Muscle layer of colon (tissue), 2 donors: Measurements from ENCODE around the gene GPR15LG.

Experiments
- H3K27ac ChIP-seq: one replicate; pipeline ENCODE4 v1.7.0; 2013; ENCODE audit warnings: low read depth, mild to moderate bottlenecking, low read length, moderate library complexity
- H3K27me3 ChIP-seq, 2 donors: one replicate each; pipeline ENCODE4 v1.7.0; 2013; ENCODE audit warnings: low read length in 2 of 2, mild to moderate bottlenecking in 2 of 2; ENCODE audit not compliant: insufficient read depth in 2 of 2, control insufficient read depth in 1 of 2
- H3K36me3 ChIP-seq: one replicate; pipeline ENCODE4 v1.7.0; 2013; ENCODE audit warnings: mild to moderate bottlenecking, low read length; ENCODE audit not compliant: insufficient read depth
- H3K4me1 ChIP-seq: one replicate; pipeline ENCODE4 v1.7.0; 2013; ENCODE audit warnings: mild to moderate bottlenecking, low read length; ENCODE audit not compliant: insufficient read depth
- H3K4me3 ChIP-seq, 2 donors: one replicate each; pipeline ENCODE4 v1.7.0; 2013; ENCODE audit warnings: low read length in 2 of 2, low read depth in 1 of 2, mild to moderate bottlenecking in 1 of 2, moderate library complexity in 1 of 2
- H3K9ac ChIP-seq: one replicate; pipeline ENCODE4 v1.7.0; 2013; ENCODE audit warnings: low read length
- H3K9me3 ChIP-seq: one replicate; pipeline ENCODE4 v1.7.0; 2013; ENCODE audit warnings: mild to moderate bottlenecking, low read length
- donor health status: abdominal sarcoma.
- donor health status: Adenocarcinoma of cecum.

GPR15LG gene

DNA sequence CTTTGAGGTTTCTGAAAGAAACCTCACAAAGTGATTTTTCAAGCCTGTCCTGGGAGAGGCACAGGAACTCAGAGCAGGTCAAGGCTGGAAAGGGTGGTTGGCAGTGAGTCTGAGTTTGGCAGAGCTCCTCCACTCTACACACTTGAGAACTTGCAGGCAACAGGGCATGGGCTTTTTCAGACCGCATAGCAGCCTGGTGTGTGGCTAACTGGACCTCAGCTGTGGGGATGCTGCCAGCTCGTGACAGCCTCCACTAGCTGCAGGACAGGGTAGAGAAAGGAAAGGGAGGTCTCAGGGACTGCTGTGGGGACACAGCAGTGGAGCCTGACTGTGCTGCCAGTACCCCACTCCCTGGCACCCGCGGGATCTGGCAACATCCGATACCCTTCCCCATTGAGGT, 23.3 kb downstream of the GPR15LG start:
- peaks cover 35% of the 10 kb centered on the region for H3K4me1 ChIP-seq
- no peak overlapping the region for H3K27ac ChIP-seq
- H3K4me3 ChIP-seq: no peak overlapping the region
- no peak overlapping the region for H3K9ac ChIP-seq
- H3K27me3 ChIP-seq: peaks cover 6 to 26% of the 10 kb centered on the region in 2 donors
- no peaks in the 10 kb centered on the region for H3K9me3 ChIP-seq
- H3K36me3 ChIP-seq: no peaks in the 10 kb centered on the region

DNA sequence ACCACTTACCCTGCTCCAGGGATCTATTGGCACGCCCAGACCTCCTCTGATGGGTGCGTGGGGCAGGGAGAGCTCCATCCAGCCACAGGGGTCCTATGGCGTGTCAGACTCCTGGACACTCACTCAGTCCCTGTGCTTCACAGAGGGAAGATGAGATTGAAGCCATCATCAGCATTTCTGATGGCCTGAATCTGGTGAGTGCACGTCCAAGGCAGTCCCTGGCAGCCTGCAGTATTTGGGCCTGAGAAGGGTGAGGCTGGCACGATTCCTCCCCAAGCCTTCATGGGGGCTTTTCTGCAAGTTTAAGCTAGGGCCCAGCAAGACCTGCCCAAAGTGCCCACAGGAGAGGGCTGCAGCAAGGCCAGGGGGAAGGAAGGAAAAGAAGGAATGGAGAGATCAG, 24.0 kb downstream of the GPR15LG start:
- H3K27ac ChIP-seq: no peak overlapping the region
- no peak overlapping the region for H3K4me3 ChIP-seq
- no peak overlapping the region for H3K9ac ChIP-seq
- H3K4me1 ChIP-seq: peaks cover 35% of the 10 kb centered on the region
- H3K27me3 ChIP-seq: peaks cover 6 to 26% of the 10 kb centered on the region in 2 donors
- no peaks in the 10 kb centered on the region for H3K9me3 ChIP-seq
- H3K36me3 ChIP-seq: no peaks in the 10 kb centered on the region

DNA sequence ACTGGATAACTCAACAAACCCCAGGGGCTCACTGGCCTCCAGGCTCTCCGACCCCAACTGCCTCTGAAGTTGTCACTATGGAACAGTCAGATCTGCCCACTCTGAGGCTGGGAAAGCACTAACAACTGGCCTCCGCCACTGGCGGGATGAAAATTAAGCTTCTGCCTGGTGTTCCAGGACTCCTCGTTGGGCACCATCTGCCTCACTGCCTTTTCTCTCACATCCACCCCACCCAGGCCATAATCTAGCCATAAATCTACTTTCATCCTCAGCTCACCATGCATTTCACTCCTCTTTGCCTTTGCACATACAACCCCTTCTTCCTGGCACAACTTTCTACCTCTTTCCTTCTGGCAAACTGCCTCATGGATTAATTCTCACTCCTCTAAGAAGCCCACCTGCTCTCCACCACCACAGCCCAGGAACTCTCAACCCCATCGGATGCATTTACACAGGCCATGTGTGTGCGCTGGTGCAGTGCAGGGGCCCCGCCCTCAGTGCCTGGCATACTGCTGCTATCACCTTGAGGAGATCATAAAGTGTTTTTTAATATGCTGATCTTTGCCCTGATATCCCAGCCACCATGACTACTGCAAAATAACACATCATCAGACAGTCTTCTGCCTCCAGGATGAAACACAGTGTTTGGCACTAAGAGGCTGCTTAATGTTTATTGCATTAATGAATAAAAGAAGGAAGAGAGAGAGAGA, 24.8 kb downstream of the GPR15LG start:
- Histone ChIP-seq H3K9ac (no peak overlapping the region), H3K9me3 (no peaks in the 10 kb centered on the region), H3K4me3 (no peak overlapping the region), H3K36me3 (no peaks in the 10 kb centered on the region), H3K27ac (no peak overlapping the region), H3K4me1 (peaks cover 35% of the 10 kb centered on the region), H3K27me3 (peaks cover 2 to 26% of the 10 kb centered on the region in 2 donors)

DNA sequence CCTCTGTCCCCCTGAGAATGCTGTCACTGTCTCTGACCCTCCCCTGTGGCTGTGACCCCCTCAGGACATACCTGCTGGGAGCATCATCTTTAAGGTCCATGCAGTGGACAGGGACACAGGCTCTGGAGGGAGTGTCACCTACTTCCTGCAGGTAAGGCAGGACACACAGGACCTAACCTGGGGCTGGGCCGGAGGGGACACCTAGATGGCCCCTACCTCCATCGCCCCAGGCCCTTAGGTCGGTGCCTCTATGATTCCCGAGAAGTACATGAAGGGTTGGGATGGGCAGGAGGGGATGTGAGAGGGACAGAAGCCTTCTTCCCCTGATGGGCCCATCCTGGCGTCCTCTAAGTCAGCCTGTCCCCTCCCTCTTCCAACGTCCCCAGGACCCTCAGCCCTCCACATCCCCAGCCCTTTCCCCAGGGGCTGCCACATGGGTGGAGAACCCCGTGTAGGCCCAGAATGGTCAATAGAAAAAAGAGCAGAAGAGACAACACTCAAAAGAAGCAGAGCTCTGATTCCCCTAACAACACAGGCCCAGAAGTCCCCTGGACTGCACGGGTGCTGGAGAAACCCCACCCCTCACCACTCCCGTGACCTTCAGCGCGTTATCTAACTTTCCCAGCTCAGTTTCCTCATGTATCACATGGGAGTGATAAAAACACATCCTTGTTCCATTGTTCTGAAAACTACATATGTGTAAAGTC, 27.1 kb downstream of the GPR15LG start:
- no peak overlapping the region for H3K9ac ChIP-seq
- peaks cover 0 to 3% of the 10 kb centered on the region in 2 donors for H3K27me3 ChIP-seq
- H3K4me3 ChIP-seq: no peak overlapping the region
- H3K36me3 ChIP-seq: no peaks in the 10 kb centered on the region
- no peaks in the 10 kb centered on the region for H3K9me3 ChIP-seq
- H3K4me1 ChIP-seq: peaks cover 21% of the 10 kb centered on the region
- no peak overlapping the region for H3K27ac ChIP-seq

DNA sequence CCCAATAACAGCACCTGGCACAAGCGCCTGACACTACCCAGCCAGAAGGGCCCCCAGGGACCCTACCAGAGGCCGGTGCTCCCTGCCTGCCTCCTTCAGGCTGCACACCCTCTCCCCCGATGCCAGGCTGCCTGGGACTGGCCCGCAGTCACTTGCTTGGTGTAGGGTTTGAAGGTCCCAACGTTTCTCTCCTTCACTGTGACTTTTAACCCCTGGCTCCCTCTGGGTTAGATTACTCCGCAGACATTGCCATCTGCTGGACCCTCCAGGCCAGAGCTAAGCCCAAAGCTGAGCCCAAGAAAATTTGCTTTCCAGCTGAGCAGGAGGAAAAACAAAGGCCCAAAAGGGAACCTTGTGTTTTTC, 27.6 kb downstream of the GPR15LG start:
- Histone ChIP-seq H3K4me3 (no peak overlapping the region), H3K36me3 (no peaks in the 10 kb centered on the region), H3K27ac (no peak overlapping the region), H3K4me1 (peaks cover 16% of the 10 kb centered on the region), H3K27me3 (no peaks in the 10 kb centered on the region), H3K9ac (no peak overlapping the region), H3K9me3 (no peaks in the 10 kb centered on the region)

DNA sequence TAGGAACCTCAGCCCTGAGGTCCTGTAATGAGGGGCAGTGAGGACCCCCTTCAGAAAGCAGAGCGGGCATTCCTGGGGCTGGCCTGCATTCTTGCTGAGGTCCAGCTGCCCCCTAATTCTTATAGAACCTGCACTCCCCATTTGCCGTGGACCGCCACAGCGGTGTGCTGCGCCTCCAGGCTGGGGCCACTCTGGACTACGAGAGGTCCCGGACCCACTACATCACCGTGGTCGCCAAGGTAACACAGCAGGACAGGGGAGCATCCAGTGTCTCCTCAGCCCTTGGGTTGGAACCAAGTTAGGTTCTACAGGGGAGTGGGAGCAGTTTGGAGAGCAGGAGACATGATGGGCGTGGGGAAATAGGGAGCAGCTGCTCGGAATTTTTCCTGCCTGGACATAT, 28.1 kb downstream of the GPR15LG start:
- Histone ChIP-seq H3K4me3 (no peak overlapping the region), H3K27me3 (no peaks in the 10 kb centered on the region), H3K4me1 (peaks cover 12% of the 10 kb centered on the region), H3K9ac (no peak overlapping the region), H3K9me3 (no peaks in the 10 kb centered on the region), H3K27ac (no peak overlapping the region), H3K36me3 (no peaks in the 10 kb centered on the region)

DNA sequence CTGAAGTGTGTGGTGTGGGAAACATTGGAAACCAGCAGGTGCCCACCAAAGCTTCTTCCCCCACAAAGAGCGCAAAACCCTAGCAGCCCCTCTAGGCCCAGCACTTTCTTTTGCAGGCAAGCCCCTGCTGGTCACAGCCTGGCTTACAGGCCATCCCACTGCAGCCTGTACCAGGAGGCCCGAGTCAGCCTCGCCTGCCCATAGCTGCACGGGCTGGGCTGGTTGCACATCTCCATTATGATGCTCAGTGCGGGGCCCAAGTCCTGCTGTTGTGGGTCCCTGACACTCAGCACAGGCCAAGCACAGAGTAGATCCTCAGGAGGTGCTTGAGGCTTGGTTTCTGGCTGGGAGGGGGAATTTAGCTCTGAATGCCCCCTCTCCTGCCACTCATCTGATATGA, 28.7 kb downstream of the GPR15LG start:
- no peaks in the 10 kb centered on the region for H3K36me3 ChIP-seq
- H3K9me3 ChIP-seq: no peaks in the 10 kb centered on the region
- peaks cover 6% of the 10 kb centered on the region for H3K4me1 ChIP-seq
- H3K4me3 ChIP-seq: no peak overlapping the region
- H3K27ac ChIP-seq: no peak overlapping the region
- no peaks in the 10 kb centered on the region for H3K27me3 ChIP-seq
- no peak overlapping the region for H3K9ac ChIP-seq

DNA sequence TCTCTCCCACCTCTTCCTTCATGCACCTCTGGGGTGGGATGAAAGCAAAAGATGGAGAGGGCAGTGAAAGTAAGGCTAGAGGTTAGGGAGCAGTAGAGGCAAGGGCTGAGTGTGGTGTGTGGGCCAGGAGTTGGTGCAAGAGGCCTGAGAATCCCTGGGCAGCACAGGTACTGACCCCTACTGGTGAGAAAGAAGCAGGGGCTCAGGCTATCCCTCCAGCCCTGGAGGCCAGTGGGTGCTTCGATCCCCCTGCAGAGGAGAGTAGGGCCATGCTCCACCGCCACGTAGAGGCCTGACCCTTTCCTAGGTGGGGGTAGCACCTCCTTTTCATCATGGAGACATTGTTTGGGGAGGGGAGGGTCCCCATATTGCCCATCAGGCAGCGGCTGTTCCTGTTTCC, 30.5 kb downstream of the GPR15LG start:
- Histone ChIP-seq H3K9ac (no peak overlapping the region), H3K27ac (no peak overlapping the region), H3K4me3 (no peak overlapping the region), H3K27me3 (no peaks in the 10 kb centered on the region), H3K4me1 (no peaks in the 10 kb centered on the region), H3K9me3 (no peaks in the 10 kb centered on the region), H3K36me3 (no peaks in the 10 kb centered on the region)

DNA sequence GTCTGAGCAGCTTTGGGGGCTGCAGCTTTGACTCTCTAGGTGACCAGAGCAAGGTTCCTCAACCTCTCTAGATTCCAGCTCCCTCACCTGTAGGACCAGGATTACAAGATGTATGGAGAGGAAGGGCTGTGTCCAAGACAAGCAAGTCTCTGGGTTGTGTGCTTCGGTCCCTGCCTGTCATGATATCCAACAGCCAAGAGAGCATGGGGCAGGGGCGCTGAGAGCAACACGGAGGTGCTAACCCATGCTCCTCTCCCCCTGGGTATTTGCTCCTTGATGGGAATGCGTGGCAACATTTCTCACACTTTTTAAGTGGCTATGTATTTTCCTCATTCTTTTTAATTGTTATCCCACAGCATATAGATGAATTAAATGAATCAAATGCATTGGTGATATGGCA, 31.0 kb downstream of the GPR15LG start:
- Histone ChIP-seq H3K4me3 (no peak overlapping the region), H3K9me3 (no peaks in the 10 kb centered on the region), H3K4me1 (no peaks in the 10 kb centered on the region), H3K27me3 (no peaks in the 10 kb centered on the region), H3K9ac (no peak overlapping the region), H3K27ac (no peak overlapping the region), H3K36me3 (no peaks in the 10 kb centered on the region)

DNA sequence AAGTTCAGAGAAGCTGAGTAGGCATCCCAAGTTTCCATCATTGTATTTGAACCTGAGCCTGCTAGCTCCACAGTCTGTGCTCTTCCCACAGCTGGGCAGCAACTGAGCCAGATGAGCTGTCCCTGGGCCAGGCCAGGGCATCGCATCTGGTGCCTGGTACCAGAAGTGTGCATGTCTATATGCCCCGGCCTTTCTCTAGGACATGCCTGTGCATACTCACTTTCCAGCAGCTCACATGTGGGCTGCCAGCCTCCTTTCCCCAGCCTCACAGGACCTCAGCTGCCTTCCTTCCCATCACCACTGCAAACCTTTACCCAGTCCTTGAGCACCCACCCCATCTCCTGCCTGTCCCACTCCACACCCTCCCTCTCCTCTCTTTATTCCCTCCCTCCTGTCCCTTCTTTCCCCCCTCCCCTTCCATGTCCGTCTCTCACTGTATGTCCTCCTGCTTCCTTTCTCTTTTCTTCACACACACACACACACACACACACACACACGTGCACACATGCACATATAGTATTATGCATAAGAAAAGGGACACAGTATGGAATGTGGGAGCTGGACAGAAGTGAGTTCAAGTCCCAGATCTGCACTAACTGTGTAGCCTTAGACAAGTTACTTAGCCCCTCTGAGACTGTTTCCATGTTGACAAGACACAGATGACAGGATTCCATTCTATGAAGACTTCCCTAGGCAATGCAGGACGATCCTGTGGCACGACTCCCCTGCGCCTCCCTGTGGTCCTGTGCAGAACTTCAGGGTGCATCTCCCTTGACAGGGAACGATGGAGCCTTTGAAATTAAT, 31.6 kb downstream of the GPR15LG start:
- H3K27ac ChIP-seq: no peak overlapping the region
- no peaks in the 10 kb centered on the region for H3K4me1 ChIP-seq
- no peak overlapping the region for H3K9ac ChIP-seq
- no peaks in the 10 kb centered on the region for H3K36me3 ChIP-seq
- no peaks in the 10 kb centered on the region for H3K9me3 ChIP-seq
- H3K27me3 ChIP-seq: no peaks in the 10 kb centered on the region
- no peak overlapping the region for H3K4me3 ChIP-seq

DNA sequence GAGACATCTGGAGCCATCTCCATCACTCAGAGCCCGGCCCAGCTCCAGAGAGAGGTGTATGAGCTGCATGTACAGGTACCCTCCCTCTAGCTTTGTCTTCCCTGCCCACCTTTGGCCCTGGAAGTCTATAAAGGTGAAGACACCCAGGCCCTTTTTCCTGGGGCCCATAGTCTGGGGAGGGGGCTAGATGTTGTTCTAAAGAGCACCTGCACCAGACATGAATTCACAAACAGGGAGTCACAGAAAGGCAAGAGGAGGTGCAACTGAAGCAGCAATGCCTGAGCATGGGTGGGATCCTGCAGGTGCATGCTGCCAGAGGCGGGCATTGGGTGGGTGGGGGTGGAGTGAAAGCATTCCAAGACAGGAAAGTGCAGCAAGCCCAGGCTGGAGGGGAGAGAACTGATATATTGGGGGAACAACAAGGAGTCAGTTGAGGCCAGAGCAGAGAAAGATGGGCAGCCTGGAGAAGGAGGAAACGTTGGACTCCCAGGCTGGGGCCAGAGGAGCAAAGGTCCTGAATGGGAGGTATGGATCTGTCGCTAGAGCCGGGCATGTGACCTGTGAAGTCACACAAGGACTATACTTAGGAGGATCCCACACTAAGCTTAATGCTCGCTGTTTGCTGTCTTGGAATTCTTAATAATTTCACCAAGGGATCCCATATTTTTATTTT, 32.4 kb downstream of the GPR15LG start:
- H3K9me3 ChIP-seq: no peaks in the 10 kb centered on the region
- no peaks in the 10 kb centered on the region for H3K27me3 ChIP-seq

More for the DNA sequence above, 32.4 kb downstream of the GPR15LG start:
- no peak overlapping the region for H3K27ac ChIP-seq
- no peaks in the 10 kb centered on the region for H3K4me1 ChIP-seq
- no peak overlapping the region for H3K9ac ChIP-seq
- no peaks in the 10 kb centered on the region for H3K36me3 ChIP-seq
- no peak overlapping the region for H3K4me3 ChIP-seq
